ENCODE data around the gene FAM167B. TPM values are rescaled to one million over a fixed set of nuclear protein-coding genes. Genes with fewer than 3 reads are reported as not detected.

FAM167B gene
- total RNA-seq (under 1 TPM; 0.33 to 0.63 TPM), polyA plus RNA-seq (not detected)

- no peaks in the 10 kb centered on the region for H3K27me3 ChIP-seq (ENCODE audit: insufficient read depth, low read length, poor library complexity, severe bottlenecking)
- H3K4me3 ChIP-seq (ENCODE audit: low read length) = peak within 1 kb of the TSS; percentile 60
- peak within 1 kb of the TSS; percentile 72 to 100 (median 96) for H3K27ac Mint-ChIP-seq
- ChIA-PET POLR2A (interaction anchor here (0.6 to 2.3 kb wide), 3 partner anchors 17 to 27 kb away, joined by 3 to 11 read pairs (median 3); no protein-coding TSS in a partner anchor), CTCF (interaction anchor here (0.8 to 13.4 kb wide), 6 partner anchors 9 to 75 kb away, joined by 3 to 181 read pairs (median 46); partner anchors contain the start of gene HDAC1)
- H3K9me3 ChIP-seq (ENCODE audit: low read length) = no peaks in the 10 kb centered on the region
- H3K36me3 ChIP-seq (ENCODE audit: insufficient read depth, low read length) = no peaks in the 10 kb centered on the region
- peaks cover 0 to 14% (median 3%) of the 10 kb centered on the region in 3 donors for H3K36me3 Mint-ChIP-seq
- peaks cover 0 to 4% of the 10 kb centered on the region in 2 donors for H3K27me3 Mint-ChIP-seq
- peaks cover 52% of the 10 kb centered on the region for H3K4me1 ChIP-seq (ENCODE audit: insufficient read depth, low read length)
- H3K9me3 Mint-ChIP-seq = no peaks in the 10 kb centered on the region
- H3K4me3 Mint-ChIP-seq = peak within 1 kb of the TSS; percentile 50 to 86 (median 75)
- peaks cover 36 to 57% (median 38%) of the 10 kb centered on the region in 3 donors for H3K4me1 Mint-ChIP-seq
- H3K27ac ChIP-seq (ENCODE audit: low read depth, low read length) = no peak within 1 kb of the TSS
- DNase-seq = no peak
Measured at GRCh38 chr1:32246888-32247273, at the start of gene FAM167B. Gene FAM167B (plus strand): TSS chr1:32247222. CDS start chr1:32247422, 200 bp downstream.

- CTCF ChIA-PET = interaction anchor here (1.0 to 4.0 kb wide), 4 partner anchors 14 to 90 kb away, joined by 3 to 11 read pairs (median 4); partner anchors contain the start of genes KPNA6 and TXLNA
- peaks cover 0 to 2% of the 10 kb centered on the region in 2 donors for H3K27me3 Mint-ChIP-seq
- POLR2A ChIA-PET = interaction anchor here (0.6 to 1.1 kb wide), 2 partner anchors 18 to 42 kb away, joined by 3 read pairs; partner anchors contain the start of gene TXLNA
- Histone ChIP-seq H3K36me3 (ENCODE audit: insufficient read depth, low read length) (peaks cover 25% of the 10 kb centered on the region), H3K4me1 (ENCODE audit: insufficient read depth, low read length) (peaks cover 51% of the 10 kb centered on the region), H3K4me3 (ENCODE audit: low read length) (no peak overlapping the region), H3K27me3 (ENCODE audit: insufficient read depth, low read length, poor library complexity, severe bottlenecking) (no peaks in the 10 kb centered on the region), H3K27ac (ENCODE audit: low read depth, low read length) (no peak overlapping the region), H3K9me3 (ENCODE audit: low read length) (no peaks in the 10 kb centered on the region)
- DNase-seq = no peak
- H3K9me3 Mint-ChIP-seq = no peaks in the 10 kb centered on the region
- peaks cover 58 to 75% (median 66%) of the 10 kb centered on the region in 3 donors for H3K4me1 Mint-ChIP-seq
- H3K36me3 Mint-ChIP-seq = peaks cover 11 to 52% (median 13%) of the 10 kb centered on the region in 3 donors
- peak overlapping the region in 2 of 7 donors; percentile 51 to 62 for H3K4me3 Mint-ChIP-seq
- H3K27ac Mint-ChIP-seq = peak overlapping the region in 2 of 8 donors; percentile 14 to 77
Measured at GRCh38 chr1:32197837-32198236, 49.2 kb upstream of the FAM167B start.

- H3K4me3 Mint-ChIP-seq = peak overlapping the region in 1 of 7 donors; percentile 62
- CTCF ChIA-PET = interaction anchor here (1.2 to 4.0 kb wide), 3 partner anchors 14 to 90 kb away, joined by 3 to 11 read pairs (median 6); partner anchors contain the start of gene KPNA6
- peaks cover 57 to 76% (median 63%) of the 10 kb centered on the region in 3 donors for H3K4me1 Mint-ChIP-seq
Measured at GRCh38 chr1:32198237-32199042, 48.6 kb upstream of the FAM167B start.

GRCh38 chr1:32199043-32199716 lies 47.8 kb upstream of the FAM167B start:
- POLR2A ChIA-PET = interaction anchor here (0.7 kb wide), 1 partner anchor 126 kb away, joined by 4 read pairs; no protein-coding TSS in a partner anchor
- peak overlapping the region in 4 of 7 donors; percentile 10 to 98 (median 44) for H3K4me3 Mint-ChIP-seq
- CTCF ChIA-PET = interaction anchor here (1.9 to 4.0 kb wide), 2 partner anchors 15 to 49 kb away, joined by 6 to 11 read pairs; no protein-coding TSS in a partner anchor

More at GRCh38 chr1:32198237-32199042, 48.6 kb upstream of the FAM167B start:
- Histone ChIP-seq H3K4me3 (ENCODE audit: low read length) (no peak overlapping the region), H3K27me3 (ENCODE audit: insufficient read depth, low read length, poor library complexity, severe bottlenecking) (no peaks in the 10 kb centered on the region), H3K9me3 (ENCODE audit: low read length) (no peaks in the 10 kb centered on the region), H3K27ac (ENCODE audit: low read depth, low read length) (no peak overlapping the region), H3K36me3 (ENCODE audit: insufficient read depth, low read length) (peaks cover 19% of the 10 kb centered on the region), H3K4me1 (ENCODE audit: insufficient read depth, low read length) (peaks cover 51% of the 10 kb centered on the region)
- peaks cover 6 to 47% (median 7%) of the 10 kb centered on the region in 3 donors for H3K36me3 Mint-ChIP-seq
- H3K27ac Mint-ChIP-seq = peak overlapping the region in 5 of 8 donors; percentile 63 to 79 (median 66)
- no peaks in the 10 kb centered on the region for H3K9me3 Mint-ChIP-seq
- POLR2A ChIA-PET = interaction anchor here (1.1 kb wide), 1 partner anchor 19 kb away, joined by 3 read pairs; the partner anchor contains the start of gene TXLNA
- peaks cover 0 to 2% of the 10 kb centered on the region in 2 donors for H3K27me3 Mint-ChIP-seq
- no peak for DNase-seq

GRCh38 chr1:32199717-32200072 lies 47.3 kb upstream of the FAM167B start:
- Mint-ChIP-seq H3K4me1 (peaks cover 53 to 80% (median 57%) of the 10 kb centered on the region in 3 donors), H3K36me3 (peaks cover 0 to 37% (median 2%) of the 10 kb centered on the region in 3 donors), H3K27me3 (peaks cover 0 to 2% of the 10 kb centered on the region in 2 donors), H3K27ac (peak overlapping the region; percentile 68 to 99 (median 94)), H3K9me3 (no peaks in the 10 kb centered on the region), H3K4me3 (peak overlapping the region in 6 of 7 donors; percentile 83 to 98 (median 92))
- CTCF ChIA-PET = interaction anchor here (1.9 to 4.0 kb wide), 2 partner anchors 16 kb away, joined by 9 to 11 read pairs; no protein-coding TSS in a partner anchor
- Histone ChIP-seq H3K9me3 (ENCODE audit: low read length) (no peaks in the 10 kb centered on the region), H3K4me1 (ENCODE audit: insufficient read depth, low read length) (peaks cover 50% of the 10 kb centered on the region), H3K4me3 (ENCODE audit: low read length) (peak overlapping the region; percentile 96), H3K36me3 (ENCODE audit: insufficient read depth, low read length) (peaks cover 7% of the 10 kb centered on the region), H3K27me3 (ENCODE audit: insufficient read depth, low read length, poor library complexity, severe bottlenecking) (no peaks in the 10 kb centered on the region), H3K27ac (ENCODE audit: low read depth, low read length) (peak overlapping the region; percentile 81)
- POLR2A ChIA-PET = interaction anchor here (0.7 to 2.4 kb wide), 3 partner anchors 20 to 262 kb away, joined by 3 to 12 read pairs (median 4); partner anchors contain the start of genes PTP4A2 and TXLNA
- DNase-seq = no peak

More at GRCh38 chr1:32199043-32199716, 47.8 kb upstream of the FAM167B start:
- no peak overlapping the region for H3K27ac ChIP-seq (ENCODE audit: low read depth, low read length)
- H3K36me3 ChIP-seq (ENCODE audit: insufficient read depth, low read length) = peaks cover 12% of the 10 kb centered on the region
- DNase-seq = no peak
- Mint-ChIP-seq H3K9me3 (no peaks in the 10 kb centered on the region), H3K36me3 (peaks cover 2 to 42% (median 3%) of the 10 kb centered on the region in 3 donors), H3K27me3 (peaks cover 0 to 2% of the 10 kb centered on the region in 2 donors), H3K4me1 (peaks cover 58 to 80% (median 59%) of the 10 kb centered on the region in 3 donors), H3K27ac (peak overlapping the region in 4 of 8 donors; percentile 54 to 79 (median 67))
- no peaks in the 10 kb centered on the region for H3K27me3 ChIP-seq (ENCODE audit: insufficient read depth, low read length, poor library complexity, severe bottlenecking)
- no peak overlapping the region for H3K4me3 ChIP-seq (ENCODE audit: low read length)
- peaks cover 51% of the 10 kb centered on the region for H3K4me1 ChIP-seq (ENCODE audit: insufficient read depth, low read length)
- no peaks in the 10 kb centered on the region for H3K9me3 ChIP-seq (ENCODE audit: low read length)

GRCh38 chr1:32200226-32201010 lies 46.6 kb upstream of the FAM167B start, which contains the start of gene CCDC28B:
Gene CCDC28B (plus strand): TSS chr1:32200595. CDS start chr1:32201936, 1,341 bp downstream.
- H3K36me3 Mint-ChIP-seq = peaks cover 0 to 29% (median 2%) of the 10 kb centered on the region in 3 donors
- no peaks in the 10 kb centered on the region for H3K27me3 ChIP-seq (ENCODE audit: insufficient read depth, low read length, poor library complexity, severe bottlenecking)
- H3K4me1 ChIP-seq (ENCODE audit: insufficient read depth, low read length) = peaks cover 49% of the 10 kb centered on the region
- H3K27me3 Mint-ChIP-seq = peaks cover 0 to 2% of the 10 kb centered on the region in 2 donors
- no peaks in the 10 kb centered on the region for H3K9me3 ChIP-seq (ENCODE audit: low read length)
- peaks cover under 1% of the 10 kb centered on the region for H3K36me3 ChIP-seq (ENCODE audit: insufficient read depth, low read length)
- peak within 1 kb of the TSS; percentile 96 for H3K4me3 ChIP-seq (ENCODE audit: low read length)
- peaks cover 48 to 79% (median 54%) of the 10 kb centered on the region in 3 donors for H3K4me1 Mint-ChIP-seq
- peak within 1 kb of the TSS; percentile 86 to 99 (median 96) for H3K27ac Mint-ChIP-seq
- ChIA-PET POLR2A (interaction anchor here (1.0 to 2.4 kb wide), 8 partner anchors 11 to 262 kb away, joined by 3 to 12 read pairs (median 4); partner anchors contain the start of genes BSDC1, KPNA6, MARCKSL1 and PTP4A2), CTCF (interaction anchor here (0.6 to 4.0 kb wide), 7 partner anchors 8 to 201 kb away, joined by 3 to 11 read pairs (median 4); no protein-coding TSS in a partner anchor)
- H3K9me3 Mint-ChIP-seq = no peaks in the 10 kb centered on the region
- peak within 1 kb of the TSS; percentile 81 for H3K27ac ChIP-seq (ENCODE audit: low read depth, low read length)
- H3K4me3 Mint-ChIP-seq = peak within 1 kb of the TSS; percentile 83 to 98 (median 92)
- DNase-seq = peak; percentile 39 to 75 (median 56)

Measured in CD8-positive, alpha-beta memory T cell (primary cell).